ENCODE results near the gene DCBLD2. TPM values are rescaled to one million over a fixed set of nuclear protein-coding genes. Genes with fewer than 3 reads are reported as not detected.

The DCBLD2 gene
- total RNA-seq, 6 donors from 2014 or later = 20.4 to 42.8 (median 27.8) TPM

DNA sequence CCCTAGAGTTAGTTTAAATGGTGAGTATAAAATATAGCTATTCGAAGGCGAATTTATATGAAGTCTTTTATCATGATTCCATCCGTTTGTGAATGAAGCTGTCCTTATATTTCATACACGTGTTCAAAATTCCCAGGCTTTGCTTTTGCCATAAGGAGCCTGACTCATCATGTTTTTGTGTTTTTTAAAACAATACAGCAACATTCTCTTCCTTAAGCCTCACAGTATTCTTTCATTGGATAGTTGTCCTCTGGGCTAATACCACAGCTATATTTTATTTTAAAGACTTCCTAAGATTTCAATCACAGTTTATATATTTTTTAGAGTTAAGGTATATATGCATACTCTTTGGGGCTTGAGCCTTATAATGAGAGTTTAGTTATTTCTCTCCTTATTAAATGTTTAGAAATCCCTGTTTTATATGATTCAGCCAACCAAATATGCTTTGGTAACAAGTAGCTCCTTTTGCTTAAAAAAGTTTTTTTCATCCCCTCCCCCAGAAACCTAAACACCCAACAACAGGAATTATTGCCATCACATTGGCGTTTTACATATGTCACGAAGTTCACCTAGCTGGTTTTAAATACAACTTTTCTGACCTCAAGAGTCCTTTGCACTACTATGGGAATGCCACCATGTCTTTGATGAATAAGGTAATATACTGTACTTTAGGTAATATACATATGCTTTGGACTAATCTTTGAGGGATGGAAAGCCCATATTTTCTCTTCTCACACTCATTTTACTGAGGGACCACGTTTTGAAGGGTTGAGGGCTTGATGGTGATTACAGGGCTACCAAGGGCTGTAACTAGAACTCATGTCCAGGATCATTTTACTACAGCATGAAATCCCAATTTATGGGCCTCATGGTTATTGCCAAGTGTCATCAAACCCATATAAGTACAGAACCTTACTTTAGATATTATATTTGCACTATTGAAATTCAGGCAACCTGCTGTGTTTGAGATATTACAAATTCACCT is 109.9 kb downstream of the DCBLD2 start:
- 88 to 91% methylated on average over 7 of the region's 7 CpGs for WGBS, 2 donors
- TF ChIP-seq, protein P1, sequence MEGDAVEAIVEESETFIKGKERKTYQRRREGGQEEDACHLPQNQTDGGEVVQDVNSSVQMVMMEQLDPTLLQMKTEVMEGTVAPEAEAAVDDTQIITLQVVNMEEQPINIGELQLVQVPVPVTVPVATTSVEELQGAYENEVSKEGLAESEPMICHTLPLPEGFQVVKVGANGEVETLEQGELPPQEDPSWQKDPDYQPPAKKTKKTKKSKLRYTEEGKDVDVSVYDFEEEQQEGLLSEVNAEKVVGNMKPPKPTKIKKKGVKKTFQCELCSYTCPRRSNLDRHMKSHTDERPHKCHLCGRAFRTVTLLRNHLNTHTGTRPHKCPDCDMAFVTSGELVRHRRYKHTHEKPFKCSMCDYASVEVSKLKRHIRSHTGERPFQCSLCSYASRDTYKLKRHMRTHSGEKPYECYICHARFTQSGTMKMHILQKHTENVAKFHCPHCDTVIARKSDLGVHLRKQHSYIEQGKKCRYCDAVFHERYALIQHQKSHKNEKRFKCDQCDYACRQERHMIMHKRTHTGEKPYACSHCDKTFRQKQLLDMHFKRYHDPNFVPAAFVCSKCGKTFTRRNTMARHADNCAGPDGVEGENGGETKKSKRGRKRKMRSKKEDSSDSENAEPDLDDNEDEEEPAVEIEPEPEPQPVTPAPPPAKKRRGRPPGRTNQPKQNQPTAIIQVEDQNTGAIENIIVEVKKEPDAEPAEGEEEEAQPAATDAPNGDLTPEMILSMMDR (IDR thresholded peaks at IDR 0.05) = no peak
- TF ChIP-seq POLR2AphosphoS5 (IDR thresholded peaks at IDR 0.05) (no peak), EP300 (IDR thresholded peaks at IDR 0.05) (no peak), POLR2A (IDR thresholded peaks at IDR 0.05) (no peak)
- no peak for ATAC-seq (ENCODE audit: low FRiP score in 2 of 2)
- Histone ChIP-seq H3K4me3 (no peak overlapping the region), H3K9me3 (no peaks in the 10 kb centered on the region), H3K4me1 (peaks cover 0 to 1% (median 0%) of the 10 kb centered on the region in 4 donors), H3K27ac (no peak overlapping the region), H3K27me3 (no peaks in the 10 kb centered on the region), H3K36me3 (peaks cover 0 to 4% (median 0%) of the 10 kb centered on the region in 4 donors)
- DNase-seq = no peak

DNA sequence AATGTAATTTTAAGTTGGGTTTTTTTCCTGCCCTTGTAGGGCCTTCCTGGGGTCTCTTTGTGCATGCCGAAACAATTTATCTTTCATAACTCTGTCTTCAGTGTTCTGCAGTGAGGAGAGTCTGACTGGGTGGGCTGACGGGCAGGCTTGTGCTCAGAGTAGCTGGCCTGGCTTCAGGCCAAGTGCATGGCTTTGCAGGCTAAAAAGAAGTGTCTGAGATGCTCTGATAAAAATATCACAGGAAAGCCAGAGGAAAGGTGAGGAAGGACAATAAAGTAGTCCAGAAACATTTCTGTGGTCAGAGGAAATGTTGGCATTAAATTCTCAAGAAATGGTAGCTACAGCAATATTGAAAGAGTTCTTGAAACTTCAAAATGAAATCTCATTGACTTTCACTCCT is 112.8 kb downstream of the DCBLD2 start:
- no peaks in the 10 kb centered on the region for H3K9me3 ChIP-seq
- no peaks in the 10 kb centered on the region for H3K27me3 ChIP-seq
- no peak overlapping the region for H3K4me3 ChIP-seq
- H3K36me3 ChIP-seq = no peaks in the 10 kb centered on the region
- no peak for ATAC-seq (ENCODE audit: low FRiP score in 2 of 2)
- peaks cover 4 to 27% (median 12%) of the 10 kb centered on the region in 4 donors for H3K4me1 ChIP-seq
- TF ChIP-seq, protein P1 (IDR thresholded peaks at IDR 0.05) = no peak
- TF ChIP-seq POLR2A (IDR thresholded peaks at IDR 0.05) (no peak), EP300 (IDR thresholded peaks at IDR 0.05) (no peak), POLR2AphosphoS5 (IDR thresholded peaks at IDR 0.05) (no peak)
- H3K27ac ChIP-seq = no peak overlapping the region
- DNase-seq = no peak
- 8 to 50% methylated on average over 2 of the region's 2 CpGs for whole genome bisulfite sequencing, 2 donors

DNA sequence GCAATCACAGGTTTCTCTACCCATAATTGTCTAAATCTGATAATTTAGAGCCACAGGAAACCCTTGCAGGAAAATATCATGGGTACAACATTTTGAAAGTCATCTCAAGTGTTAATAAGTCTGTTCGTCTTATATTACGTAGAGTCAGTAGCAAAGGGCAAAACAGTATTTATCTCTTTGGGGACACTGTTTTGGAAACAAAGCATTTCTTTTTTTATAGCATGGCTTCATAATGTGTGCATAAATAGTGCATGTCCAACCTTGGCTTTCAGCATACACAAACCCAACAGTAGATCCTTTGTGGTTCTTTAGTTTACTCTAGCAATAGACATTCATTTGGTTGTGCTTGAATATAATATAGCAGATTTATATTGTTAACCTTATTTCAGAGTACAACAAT is 114.3 kb downstream of the DCBLD2 start:
- ATAC-seq (ENCODE audit: low FRiP score in 2 of 2) (no peak), DNase-seq (no peak)
- Histone ChIP-seq H3K27me3 (no peaks in the 10 kb centered on the region), H3K36me3 (no peaks in the 10 kb centered on the region), H3K4me1 (peaks cover 4 to 27% (median 12%) of the 10 kb centered on the region in 4 donors), H3K9me3 (no peaks in the 10 kb centered on the region), H3K27ac (no peak overlapping the region), H3K4me3 (no peak overlapping the region)
- TF ChIP-seq POLR2A (IDR thresholded peaks at IDR 0.05) (no peak), EP300 (IDR thresholded peaks at IDR 0.05) (no peak), POLR2AphosphoS5 (IDR thresholded peaks at IDR 0.05) (no peak)
- TF ChIP-seq, protein P1 (IDR thresholded peaks at IDR 0.05) = no peak
- 82 to 84% methylated on average over 2 of the region's 2 CpGs for WGBS, 2 donors

DNA sequence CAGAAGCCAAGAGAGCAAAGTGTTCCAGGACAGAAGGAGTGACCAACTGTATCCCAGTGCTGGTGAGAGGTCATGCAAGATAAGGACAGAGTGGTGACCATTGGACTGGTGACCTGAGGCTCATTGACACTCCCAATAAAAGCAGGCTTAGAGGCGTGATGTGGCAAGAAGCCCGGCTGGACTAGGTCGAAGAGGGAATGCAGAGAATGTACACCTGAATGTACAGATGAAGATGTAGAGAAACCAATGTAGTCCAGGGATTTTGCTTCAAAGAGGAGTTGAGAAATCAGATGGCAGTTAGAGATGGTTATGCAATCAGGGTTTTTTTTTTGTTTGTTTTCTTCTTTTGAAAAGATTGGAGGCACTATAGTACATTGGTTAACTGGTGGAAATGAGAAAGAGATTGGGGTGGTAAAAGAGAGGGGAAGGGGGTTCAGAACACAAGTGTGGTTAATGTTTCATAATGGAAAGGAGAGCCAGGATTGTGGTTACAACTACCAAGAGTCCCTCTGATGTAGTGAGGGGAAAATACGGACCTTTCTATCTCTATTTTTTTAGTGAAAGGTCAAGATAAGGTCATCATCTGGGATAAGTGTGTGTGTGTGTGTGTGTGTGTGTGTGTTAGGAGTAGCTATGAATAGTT is 115.0 kb downstream of the DCBLD2 start:
- peaks cover 4 to 27% (median 12%) of the 10 kb centered on the region in 4 donors for H3K4me1 ChIP-seq
- H3K36me3 ChIP-seq = no peaks in the 10 kb centered on the region
- H3K4me3 ChIP-seq = no peak overlapping the region
- ATAC-seq (ENCODE audit: low FRiP score in 2 of 2) (peak in 1 of 2 donors; percentile 18), DNase-seq (no peak)
- peak overlapping the region in 1 of 4 donors; percentile 11 for H3K27ac ChIP-seq
- H3K9me3 ChIP-seq = no peaks in the 10 kb centered on the region
- 44 to 66% methylated on average over 4 of the region's 4 CpGs for WGBS, 2 donors
- H3K27me3 ChIP-seq = no peaks in the 10 kb centered on the region
- no peak for TF ChIP-seq POLR2A (IDR thresholded peaks at IDR 0.05)

Measured in upper lobe of left lung (tissue), 6 donors.